Gastroesophageal sphincter (tissue), 4 donors: ENCODE data around the gene NR3C1. TPM values are rescaled to one million over a fixed set of nuclear protein-coding genes. Genes with fewer than 3 reads are reported as not detected.
"Not testable (repeated sequence)": the region's sequence is repeated elsewhere in the genome, so short reads cannot be mapped to it uniquely, and the experiment has no call there.

Experiments used
- ATAC-seq: fragments of 150-250 bp; one replicate; pipeline ENCODE4 v1.9.1; 2016; ENCODE audit warnings: mild to moderate bottlenecking, moderate library complexity
- H3K27ac ChIP-seq, 4 donors: fragments of 200-600 bp; sonication (generic) in 3 of 4; 1 replicate in 3 of 4; 2 replicates in 1 of 4; pipeline ENCODE4 v1.5.1; 2016 to 2019
- H3K27me3 ChIP-seq: fragments of 200-600 bp; sonication (generic); one replicate; pipeline ENCODE4 v1.5.1; 2019
- H3K36me3 ChIP-seq, 2 donors: fragments of 200-600 bp; sonication (generic); one replicate each; pipeline ENCODE4 v1.5.1; 2019; ENCODE audit warnings: control low read depth in 1 of 2
- H3K4me1 ChIP-seq, 3 donors: fragments of 200-600 bp; sonication (generic); 1 replicate in 2 of 3; 2 replicates in 1 of 3; pipeline ENCODE4 v1.5.1; 2016 to 2019; ENCODE audit warnings: control low read depth in 2 of 3
- H3K4me3 ChIP-seq, 2 donors: fragments of 200-600 bp; sonication (generic); one replicate each; pipeline ENCODE4 v1.5.1; 2019; ENCODE audit warnings: mild to moderate bottlenecking in 1 of 2, moderate library complexity in 1 of 2
- H3K9me3 ChIP-seq, 3 donors: fragments of 200-600 bp; sonication (generic); one replicate each; pipeline ENCODE4 v1.5.1; 2017 to 2019; ENCODE audit warnings: control low read depth in 2 of 3
- CTCF ChIP-seq, 4 experiments: fragments of 200-600 bp in 2 of 4; fragments of 450-650 bp in 2 of 4; sonication (generic) in 1 of 4; IDR thresholded peaks; one replicate each; pipeline ENCODE4 v1.5.1; 2017 to 2019; ENCODE audit warnings: antibody characterized with exemption in 4 of 4, mild to moderate bottlenecking in 2 of 4, moderate library complexity in 2 of 4
- EP300 ChIP-seq: sonication (generic); formaldehyde crosslinking; IDR thresholded peaks from one replicate; pipeline ENCODE4 v1.6.1; 2017; ENCODE audit warnings: antibody characterized with exemption, mild to moderate bottlenecking
- POLR2A ChIP-seq, 2 donors: fragments of 450-650 bp; IDR thresholded peaks; one replicate each; pipeline ENCODE4 v1.6.1; 2017; ENCODE audit warnings: antibody characterized with exemption in 2 of 2, mild to moderate bottlenecking in 2 of 2, moderate library complexity in 1 of 2
- POLR2AphosphoS5 ChIP-seq: sonication (generic); formaldehyde crosslinking; IDR thresholded peaks from one replicate; pipeline ENCODE4 v1.6.1; 2017; ENCODE audit warnings: antibody characterized with exemption
- WGBS, 2 donors: methylation state at CpG; one replicate each; pipeline ENCODE4 v1.1.5; 2018; ENCODE audit warnings: low coverage in 1 of 2; 5-methylcytosine and 5-hydroxymethylcytosine counted together
- total RNA-seq, 4 donors: library from RNA; depleted of rRNA; stranded (reverse); fragments of >200 nt; gene quantifications; one replicate each; pipeline ENCODE4 v1.1.0, GENCODE V29; 2016

The NR3C1 gene
- total RNA-seq, 4 donors from 2014 or later, result 69.7 to 103 (median 85.6) TPM

DNA sequence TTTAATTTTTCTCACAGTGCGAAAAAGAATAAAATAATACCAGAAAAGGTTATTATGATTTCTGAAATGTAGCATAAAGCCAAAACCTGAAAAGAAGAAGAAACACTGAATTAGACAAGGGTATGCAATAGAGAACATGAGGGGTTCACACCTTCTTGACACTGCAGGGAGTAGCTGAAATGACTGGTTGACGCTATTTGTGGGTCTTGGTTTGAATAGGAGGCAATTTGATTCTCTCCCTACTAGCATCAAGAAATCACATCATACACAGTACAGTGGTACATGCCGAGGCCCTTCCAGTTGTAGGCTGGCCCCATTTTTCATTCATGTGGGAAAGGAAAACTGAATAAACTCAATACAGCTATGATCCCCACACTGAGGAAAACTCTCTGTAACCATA, 68.6 kb downstream of the NR3C1 start:
- peaks cover 10 to 78% (median 16%) of the 10 kb centered on the region in 3 donors for H3K4me1 ChIP-seq
- H3K27ac ChIP-seq, result peak overlapping the region in 2 of 4 donors; percentile 18 to 44
- no peaks in the 10 kb centered on the region for H3K36me3 ChIP-seq
- 80 to 85% methylated on average over 2 to 3 of the region's 3 CpGs for WGBS, 2 donors
- H3K4me3 ChIP-seq, result no peak overlapping the region
- no peak for ATAC-seq
- TF ChIP-seq EP300 (no peak), POLR2A (IDR thresholded peaks at IDR 0.05) (no peak), CTCF (IDR thresholded peaks at IDR 0.05) (no peak), POLR2AphosphoS5 (no peak)
- no peaks in the 10 kb centered on the region for H3K27me3 ChIP-seq
- H3K9me3 ChIP-seq, result no peaks in the 10 kb centered on the region

GRCh38 chr5:143334380-143334779, 69.1 kb downstream of the NR3C1 start:
- not testable (repeated sequence) for H3K27me3 ChIP-seq, ATAC-seq, H3K4me3 ChIP-seq, H3K9me3 ChIP-seq, H3K36me3 ChIP-seq
- 60% methylated on average over 1 of the region's 3 CpGs; no CpG with 5 or more reads in 1 of the 2 donors for WGBS, 2 donors
- Histone ChIP-seq H3K4me1 (peaks cover 10 to 81% (median 16%) of the 10 kb centered on the region in 3 donors), H3K27ac (peak overlapping the region in 1 of 4 donors; percentile 18)

GRCh38 chr5:143331956-143332355, 71.5 kb downstream of the NR3C1 start:
- Histone ChIP-seq H3K36me3 (no peaks in the 10 kb centered on the region), H3K9me3 (no peaks in the 10 kb centered on the region), H3K4me3 (no peak overlapping the region), H3K27ac (no peak overlapping the region), H3K27me3 (no peaks in the 10 kb centered on the region), H3K4me1 (peaks cover 9 to 77% (median 15%) of the 10 kb centered on the region in 3 donors)
- 33 to 71% methylated on average over 1 of the region's 1 CpG for WGBS, 2 donors
- TF ChIP-seq POLR2AphosphoS5 (no peak), POLR2A (IDR thresholded peaks at IDR 0.05) (no peak), CTCF (IDR thresholded peaks at IDR 0.05) (no peak), EP300 (no peak)
- ATAC-seq, result no peak

GRCh38 chr5:143329843-143330242, 73.6 kb downstream of the NR3C1 start:
- Histone ChIP-seq H3K27ac (no peak overlapping the region), H3K36me3 (no peaks in the 10 kb centered on the region), H3K4me3 (no peak overlapping the region), H3K9me3 (no peaks in the 10 kb centered on the region), H3K27me3 (no peaks in the 10 kb centered on the region), H3K4me1 (peaks cover 0 to 69% (median 4%) of the 10 kb centered on the region in 3 donors)
- TF ChIP-seq CTCF (IDR thresholded peaks at IDR 0.05) (no peak), EP300 (no peak)
- 59 to 60% methylated on average over 2 of the region's 2 CpGs for WGBS, 2 donors
- ATAC-seq, result no peak

- no peak for ATAC-seq
- Histone ChIP-seq H3K27ac (no peak overlapping the region), H3K4me3 (no peak overlapping the region), H3K36me3 (no peaks in the 10 kb centered on the region), H3K4me1 (peaks cover 0 to 72% (median 4%) of the 10 kb centered on the region in 3 donors), H3K9me3 (no peaks in the 10 kb centered on the region), H3K27me3 (no peaks in the 10 kb centered on the region)
- TF ChIP-seq CTCF (IDR thresholded peaks at IDR 0.05), result peak in 1 of 4 experiments; percentile 7
- no peak for TF ChIP-seq EP300
- TF ChIP-seq POLR2A (IDR thresholded peaks at IDR 0.05), result no peak
- 81 to 96% methylated on average over 4 to 5 of the region's 5 CpGs for WGBS, 2 donors
These were observed 74.8 kb downstream of the NR3C1 start for GRCh38 chr5:143328589-143329220.

DNA sequence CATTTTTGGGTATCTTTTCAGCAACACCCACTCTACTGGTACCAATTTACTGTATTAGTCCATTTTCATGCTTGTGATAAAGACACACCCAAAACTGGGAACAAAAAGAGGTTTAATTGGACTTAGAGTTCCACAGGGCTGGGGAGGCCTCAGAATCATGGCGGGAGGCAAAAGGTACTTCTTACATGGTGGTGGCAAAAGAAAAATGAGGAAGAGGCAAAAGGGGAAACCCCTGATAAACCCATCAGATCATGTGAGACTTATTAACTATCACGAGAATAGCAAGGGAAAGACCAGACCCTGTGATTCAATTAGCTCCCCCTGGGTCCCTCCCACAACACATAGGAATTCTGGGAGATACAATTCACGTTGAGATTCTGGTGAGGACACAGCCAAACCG, 78.4 kb downstream of the NR3C1 start:
- not testable (repeated sequence) for H3K4me3 ChIP-seq, H3K9me3 ChIP-seq, H3K27me3 ChIP-seq, H3K27ac ChIP-seq, ATAC-seq, H3K36me3 ChIP-seq
- 86 to 94% methylated on average over 2 to 4 of the region's 4 CpGs for WGBS, 2 donors
- H3K4me1 ChIP-seq, result peaks cover 0 to 76% (median 2%) of the 10 kb centered on the region in 3 donors

DNA sequence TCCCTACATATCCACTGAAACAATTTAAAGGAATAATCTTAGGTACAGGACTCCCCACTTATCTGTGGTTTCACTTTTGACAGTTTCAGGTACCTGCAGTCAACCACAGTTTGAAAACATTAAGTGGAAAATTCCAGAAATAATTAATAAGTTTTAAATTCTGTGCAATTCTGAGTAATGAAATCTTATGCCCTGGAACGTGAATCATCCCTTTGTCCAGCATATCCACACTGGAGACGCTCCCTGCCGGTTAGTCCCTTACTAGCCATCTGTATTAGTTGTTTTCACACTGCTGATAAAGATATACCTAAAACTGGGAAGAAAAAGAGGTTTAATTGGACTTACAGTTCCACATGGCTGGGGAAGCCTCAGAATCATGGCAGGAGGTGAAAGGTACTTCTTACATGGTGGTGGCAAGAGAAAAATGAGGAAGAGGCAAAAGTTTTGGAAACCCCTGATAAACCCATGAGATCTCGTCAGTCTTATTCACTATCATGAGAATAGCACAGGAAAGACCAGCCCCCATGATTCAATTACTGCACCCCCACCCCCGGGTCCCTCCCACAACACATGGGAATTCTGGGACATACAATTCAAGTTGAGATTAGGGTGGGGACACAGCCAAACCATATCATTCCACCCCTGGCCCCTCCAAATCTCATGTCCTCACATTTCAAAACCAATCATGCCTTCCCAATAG, 80.4 kb downstream of the NR3C1 start:
- H3K9me3 ChIP-seq, H3K4me3 ChIP-seq, H3K27ac ChIP-seq, ATAC-seq, H3K27me3 ChIP-seq, H3K36me3 ChIP-seq: not testable (repeated sequence)
- peaks cover 0 to 78% (median 2%) of the 10 kb centered on the region in 3 donors for H3K4me1 ChIP-seq
- 52 to 75% methylated on average over 5 of the region's 5 CpGs for WGBS, 2 donors
